HG03469 (cell line): Measurements from ENCODE around the gene TANC1.

Source experiments
- ATAC-seq: cut with Tn5 transposase; IDR thresholded peaks from one replicate; pipeline ENCODE4 v1.9.1; 2021; ENCODE audit warnings: mild to moderate bottlenecking, moderate library complexity, moderate number of reproducible peaks; ENCODE audit not compliant: unreplicated experiment

The TANC1 gene

GRCh38 chr2:159232456-159233170 lies 264.2 kb downstream of the TANC1 start:
- ATAC-seq, result no peak

- ATAC-seq, result no peak
Observed at GRCh38 chr2:159234868-159235267, 266.4 kb downstream of the TANC1 start.

GRCh38 chr2:159243529-159243928 lies 275.1 kb downstream of the TANC1 start:
- ATAC-seq, result no peak

- ATAC-seq, result no peak
Observed at GRCh38 chr2:159246325-159246988, 278.0 kb downstream of the TANC1 start.

GRCh38 chr2:159249990-159250715 lies 281.7 kb downstream of the TANC1 start:
- ATAC-seq, result no peak

- no peak for ATAC-seq
Observed at GRCh38 chr2:159251296-159252173, 283.1 kb downstream of the TANC1 start.

GRCh38 chr2:159252905-159253304 lies 284.5 kb downstream of the TANC1 start:
- no peak for ATAC-seq

- ATAC-seq, result no peak
Observed at GRCh38 chr2:159256159-159256558, 287.7 kb downstream of the TANC1 start.

- no peak for ATAC-seq
Observed at GRCh38 chr2:159262226-159262625, 293.8 kb downstream of the TANC1 start.

GRCh38 chr2:159262904-159263303 lies 294.5 kb downstream of the TANC1 start:
- ATAC-seq, result no peak

GRCh38 chr2:159265171-159265576 lies 296.7 kb downstream of the TANC1 start:
- no peak for ATAC-seq

GRCh38 chr2:159266554-159266953 lies 298.1 kb downstream of the TANC1 start:
- ATAC-seq, result no peak

- ATAC-seq, result no peak
Observed at GRCh38 chr2:159267921-159268320, 299.5 kb downstream of the TANC1 start.

GRCh38 chr2:159270744-159271379 lies 302.4 kb downstream of the TANC1 start:
- ATAC-seq, result no peak

- ATAC-seq, result no peak
Observed at GRCh38 chr2:159272156-159272555, 303.7 kb downstream of the TANC1 start.

GRCh38 chr2:159275111-159275510 lies 306.7 kb downstream of the TANC1 start:
- no peak for ATAC-seq

- no peak for ATAC-seq
Observed at GRCh38 chr2:159279700-159280099, 311.3 kb downstream of the TANC1 start.

- ATAC-seq, result no peak
Observed at GRCh38 chr2:159281002-159281401, 312.6 kb downstream of the TANC1 start.
